ENCODE data around the gene AARS2.

DNA sequence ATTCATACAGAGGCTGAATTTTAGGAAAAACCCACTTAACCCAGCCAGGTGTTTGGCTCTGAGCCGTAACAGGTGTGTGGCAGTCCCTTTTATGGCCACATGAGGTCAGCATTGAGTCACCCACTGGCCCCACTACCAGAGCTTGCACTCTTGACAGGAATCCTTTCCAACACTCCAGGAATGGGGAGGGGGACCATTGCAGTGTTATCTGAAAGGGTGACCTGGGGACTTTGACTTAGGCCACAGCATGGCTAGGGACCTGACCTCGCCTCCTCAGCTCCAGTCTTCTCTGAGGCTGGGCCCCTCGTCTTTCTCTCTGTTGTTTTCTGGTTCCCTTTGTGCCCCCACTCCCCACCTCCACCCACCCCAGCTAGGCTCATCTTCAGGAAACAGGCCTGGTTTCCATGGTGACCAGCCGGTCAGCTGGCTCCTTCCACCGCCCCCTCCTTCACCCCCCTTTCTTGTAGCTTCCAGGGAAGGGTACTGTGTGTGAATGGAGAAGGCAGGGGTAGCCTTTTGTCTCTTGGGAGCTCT, 45.0 kb downstream of the AARS2 start:
- TF ChIP-seq, protein P1, sequence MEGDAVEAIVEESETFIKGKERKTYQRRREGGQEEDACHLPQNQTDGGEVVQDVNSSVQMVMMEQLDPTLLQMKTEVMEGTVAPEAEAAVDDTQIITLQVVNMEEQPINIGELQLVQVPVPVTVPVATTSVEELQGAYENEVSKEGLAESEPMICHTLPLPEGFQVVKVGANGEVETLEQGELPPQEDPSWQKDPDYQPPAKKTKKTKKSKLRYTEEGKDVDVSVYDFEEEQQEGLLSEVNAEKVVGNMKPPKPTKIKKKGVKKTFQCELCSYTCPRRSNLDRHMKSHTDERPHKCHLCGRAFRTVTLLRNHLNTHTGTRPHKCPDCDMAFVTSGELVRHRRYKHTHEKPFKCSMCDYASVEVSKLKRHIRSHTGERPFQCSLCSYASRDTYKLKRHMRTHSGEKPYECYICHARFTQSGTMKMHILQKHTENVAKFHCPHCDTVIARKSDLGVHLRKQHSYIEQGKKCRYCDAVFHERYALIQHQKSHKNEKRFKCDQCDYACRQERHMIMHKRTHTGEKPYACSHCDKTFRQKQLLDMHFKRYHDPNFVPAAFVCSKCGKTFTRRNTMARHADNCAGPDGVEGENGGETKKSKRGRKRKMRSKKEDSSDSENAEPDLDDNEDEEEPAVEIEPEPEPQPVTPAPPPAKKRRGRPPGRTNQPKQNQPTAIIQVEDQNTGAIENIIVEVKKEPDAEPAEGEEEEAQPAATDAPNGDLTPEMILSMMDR (conservative IDR thresholded peaks at IDR 0.05): peak; percentile 97
- no peak for TF ChIP-seq ZFX (IDR thresholded peaks at IDR 0.05)
